ENCODE results near the gene MRPS6.

DNA sequence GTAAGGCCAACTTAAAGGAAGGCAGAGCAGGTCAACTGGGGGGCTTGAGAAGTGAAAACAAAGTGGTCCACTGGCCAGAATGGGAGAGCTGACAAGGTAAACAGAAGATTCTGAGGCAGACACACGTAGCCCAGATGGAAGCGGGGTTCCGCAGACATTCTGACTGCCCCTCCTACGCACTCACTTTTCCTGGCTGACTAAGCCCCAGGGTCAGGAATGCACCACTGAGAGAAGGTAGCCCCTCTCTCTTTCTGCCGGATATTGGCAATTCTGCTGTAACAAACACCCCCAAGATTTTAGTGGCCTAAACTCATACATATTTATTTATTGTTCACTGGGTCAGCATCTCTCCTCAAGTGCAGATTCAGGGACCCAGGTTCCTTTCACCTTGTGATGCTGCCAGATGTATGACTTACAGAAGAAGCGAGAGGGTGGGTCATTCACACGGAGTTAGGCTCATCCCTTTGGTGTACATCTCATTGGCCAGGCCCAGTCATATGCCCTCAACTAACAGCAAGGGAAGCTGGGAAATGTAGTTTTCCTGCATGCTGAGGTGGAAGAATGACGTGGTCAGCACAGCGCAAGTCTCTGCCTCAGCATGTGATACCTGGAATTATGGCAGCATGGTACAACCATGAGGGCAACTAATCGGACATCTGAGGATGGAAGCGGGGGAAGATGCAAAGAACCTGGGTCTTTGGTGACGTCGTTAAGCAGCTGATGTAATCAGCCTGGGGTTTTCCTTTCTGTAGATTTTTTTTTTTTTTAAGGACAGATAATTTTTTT, 43.4 kb upstream of the MRPS6 start:
- TF ChIP-seq CTCF (conservative IDR thresholded peaks at IDR 0.05), result no peak
- no peak for TF ChIP-seq EZH2 (IDR thresholded peaks at IDR 0.05; ENCODE audit: low read depth)

Data from PC-9 (cell line).